GM23248 (cell line): Measurements from ENCODE around the gene SOX11. TPM values are rescaled to one million over a fixed set of nuclear protein-coding genes. Genes with fewer than 3 reads are reported as not detected.

Experiments
- DNase-seq: peaks from one replicate; pipeline ENCODE4 v3.0.0-alpha.2; 2015
- H2AFZ ChIP-seq: fragments of 200-600 bp; sonication (generic); 2 replicates; pipeline ENCODE4 v1.6.1; 2016; ENCODE audit warnings: antibody characterized with exemption
- H3F3A ChIP-seq: fragments of 200-600 bp; sonication (generic); 2 replicates; pipeline ENCODE4 v1.6.1; 2016; ENCODE audit warnings: mild to moderate bottlenecking, antibody characterized with exemption, mixed run types; ENCODE audit not compliant: insufficient read depth
- H3K27ac ChIP-seq: fragments of 200-600 bp; sonication (generic); 2 replicates; pipeline ENCODE4 v1.5.1; 2016; ENCODE audit warnings: mild to moderate bottlenecking
- H3K27me3 ChIP-seq: fragments of 200-600 bp; sonication (generic); replicated peaks from 2 replicates; pipeline ENCODE4 v1.6.1; 2016; ENCODE audit warnings: mild to moderate bottlenecking; ENCODE audit not compliant: insufficient read depth
- H3K36me3 ChIP-seq: fragments of 200-600 bp; sonication (generic); 2 replicates; pipeline ENCODE4 v1.6.1; 2016; ENCODE audit warnings: low read depth, mild to moderate bottlenecking
- H3K4me1 ChIP-seq: fragments of 200-600 bp; sonication (generic); 2 replicates; pipeline ENCODE4 v1.6.1; 2016; ENCODE audit warnings: mild to moderate bottlenecking; ENCODE audit not compliant: insufficient read depth
- H3K4me2 ChIP-seq: fragments of 200-600 bp; sonication (generic); one replicate; pipeline ENCODE4 v1.6.1; 2016; ENCODE audit warnings: mild to moderate bottlenecking; ENCODE audit not compliant: unreplicated experiment
- H3K4me3 ChIP-seq: fragments of 200-600 bp; sonication (generic); 2 replicates; pipeline ENCODE4 v1.5.1; 2016; ENCODE audit warnings: mild to moderate bottlenecking
- H3K79me2 ChIP-seq: fragments of 200-600 bp; sonication (generic); 2 replicates; pipeline ENCODE4 v1.6.1; 2016; ENCODE audit warnings: mild to moderate bottlenecking; ENCODE audit not compliant: insufficient read depth
- H3K9ac ChIP-seq: fragments of 200-600 bp; sonication (generic); 2 replicates; pipeline ENCODE4 v1.6.1; 2016; ENCODE audit warnings: mild to moderate bottlenecking
- H3K9me2 ChIP-seq: fragments of 200-600 bp; sonication (generic); 2 replicates; pipeline ENCODE4 v1.6.1; 2016; ENCODE audit warnings: mixed run types, mild to moderate bottlenecking, moderate library complexity; ENCODE audit not compliant: insufficient read depth
- H3K9me3 ChIP-seq: fragments of 200-600 bp; sonication (generic); one replicate; pipeline ENCODE4 v1.6.1; 2017; ENCODE audit warnings: low read depth
- H4K20me1 ChIP-seq: fragments of 200-600 bp; sonication (generic); 2 replicates; pipeline ENCODE4 v1.6.0; 2016; ENCODE audit not compliant: insufficient read depth
- EZH2 ChIP-seq: fragments of 200-600 bp; sonication (generic); IDR thresholded peaks from 2 replicates; pipeline ENCODE4 v1.6.1; 2018; ENCODE audit warnings: antibody characterized with exemption, mild to moderate bottlenecking; ENCODE audit not compliant: insufficient read depth, poor library complexity, severe bottlenecking
- EZH2phosphoT487 ChIP-seq: fragments of 200-600 bp; sonication (generic); IDR thresholded peaks from 2 replicates; pipeline ENCODE4 v1.6.1; 2018; ENCODE audit warnings: antibody characterized with exemption, moderate library complexity, mild to moderate bottlenecking, low read depth; ENCODE audit not compliant: insufficient read depth
- WGBS, 2 experiments: methylation state at CpG; one replicate each; pipeline ENCODE4 v1.1.6; 2015 to 2017; ENCODE audit warnings: low lambda C conversion rate in 2 of 2, low coverage in 1 of 2; ENCODE audit errors: missing lambda C conversion rate in 2 of 2; 5-methylcytosine and 5-hydroxymethylcytosine counted together
- in situ Hi-C: fragments of 300-500 bp; cut with MboI; formaldehyde crosslinking; loops from 2 replicates; pipeline ENCODE4 v1.15.0; 2020
- polyA plus RNA-seq: library from polyadenylated mRNA; unstranded; fragments of >200 nt; fragmentation: Nextera tagmentation; extraction: Ambion mirVana; gene quantifications from 2 replicates; pipeline ENCODE4 v1.2.1, GENCODE V29; 2016
- total RNA-seq: library from RNA; depleted of rRNA; stranded (reverse); fragments of >200 nt; shearing (Covaris generic); gene quantifications from 2 replicates; pipeline ENCODE4 v1.2.3, GENCODE V29; 2014

Gene SOX11
- total and polyA plus RNA-seq, 2 experiments from 2014 or later, result under 0.01 to 0.08 TPM

DNA sequence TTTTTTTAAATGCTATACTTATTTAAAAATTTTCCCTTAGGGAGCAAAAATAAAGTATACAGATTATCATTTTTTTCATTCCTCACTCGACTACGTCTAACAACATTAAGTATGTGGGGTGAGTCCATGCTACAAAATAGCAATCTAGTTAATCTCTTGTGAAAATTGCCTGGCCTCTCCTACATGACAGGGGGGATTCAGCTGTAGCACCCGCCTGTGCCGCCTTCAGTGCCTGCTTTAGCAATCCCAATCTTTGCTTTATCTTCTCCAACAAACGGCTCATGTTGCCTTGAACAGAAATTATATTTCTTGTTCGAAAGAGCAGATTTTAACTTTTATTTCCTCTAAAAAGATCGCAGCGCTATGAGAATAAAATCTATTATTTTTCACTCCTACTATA lies 2.4 kb upstream of the SOX11 start:
- Histone ChIP-seq H3K4me2 (no peak overlapping the region), H3K27ac (no peak overlapping the region), H3K27me3 (peaks cover 30% of the 10 kb centered on the region), H3K9me2 (no peaks in the 10 kb centered on the region), H3K79me2 (no peaks in the 10 kb centered on the region), H3K4me1 (no peaks in the 10 kb centered on the region), H3K36me3 (no peaks in the 10 kb centered on the region), H2AFZ (no peak overlapping the region), H3K9me3 (no peaks in the 10 kb centered on the region), H3K9ac (no peak overlapping the region), H3K4me3 (no peak overlapping the region), H4K20me1 (no peaks in the 10 kb centered on the region), H3F3A (no peaks in the 10 kb centered on the region)
- TF ChIP-seq EZH2phosphoT487 (no peak), EZH2 (no peak)
- 83 to 90% methylated on average over 8 of the region's 8 CpGs for WGBS, 2 experiments
- DNase-seq, result no peak
- in situ Hi-C loops, result no loop called here

DNA sequence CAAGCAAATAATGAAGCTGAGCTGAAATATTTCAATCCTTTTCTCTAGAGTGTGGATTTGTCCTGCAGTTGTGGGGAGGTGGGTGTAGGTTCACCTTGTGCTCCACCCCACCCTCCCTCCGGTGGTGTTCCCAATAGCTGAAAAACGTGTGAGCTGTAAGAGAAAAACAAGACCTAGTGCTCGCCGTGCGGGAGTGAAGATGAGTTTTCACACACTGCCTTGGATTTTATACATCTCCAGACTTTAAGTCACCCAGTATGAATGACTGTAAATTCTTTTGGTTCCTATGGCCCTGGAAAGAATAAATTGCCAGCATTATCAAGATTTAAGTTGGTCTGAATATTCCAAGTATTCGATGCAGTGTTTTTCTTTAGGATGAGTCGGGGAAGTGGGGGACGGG lies 1.9 kb upstream of the SOX11 start:
- WGBS, 2 experiments, result 63 to 64% methylated on average over 8 of the region's 8 CpGs
- H3K9me2 ChIP-seq, result no peaks in the 10 kb centered on the region
- no peaks in the 10 kb centered on the region for H3K79me2 ChIP-seq
- no peak for DNase-seq
- H3K9ac ChIP-seq, result no peak overlapping the region
- in situ Hi-C loops, result no loop called here
- H4K20me1 ChIP-seq, result no peaks in the 10 kb centered on the region
- no peak overlapping the region for H3K27ac ChIP-seq
- TF ChIP-seq EZH2phosphoT487, result no peak
- no peak for TF ChIP-seq EZH2
- H3K4me2 ChIP-seq, result no peak overlapping the region
- no peaks in the 10 kb centered on the region for H3F3A ChIP-seq
- peaks cover 35% of the 10 kb centered on the region for H3K27me3 ChIP-seq
- H3K4me1 ChIP-seq, result no peaks in the 10 kb centered on the region
- H3K36me3 ChIP-seq, result no peaks in the 10 kb centered on the region
- H2AFZ ChIP-seq, result no peak overlapping the region
- no peaks in the 10 kb centered on the region for H3K9me3 ChIP-seq
- H3K4me3 ChIP-seq, result no peak overlapping the region

DNA sequence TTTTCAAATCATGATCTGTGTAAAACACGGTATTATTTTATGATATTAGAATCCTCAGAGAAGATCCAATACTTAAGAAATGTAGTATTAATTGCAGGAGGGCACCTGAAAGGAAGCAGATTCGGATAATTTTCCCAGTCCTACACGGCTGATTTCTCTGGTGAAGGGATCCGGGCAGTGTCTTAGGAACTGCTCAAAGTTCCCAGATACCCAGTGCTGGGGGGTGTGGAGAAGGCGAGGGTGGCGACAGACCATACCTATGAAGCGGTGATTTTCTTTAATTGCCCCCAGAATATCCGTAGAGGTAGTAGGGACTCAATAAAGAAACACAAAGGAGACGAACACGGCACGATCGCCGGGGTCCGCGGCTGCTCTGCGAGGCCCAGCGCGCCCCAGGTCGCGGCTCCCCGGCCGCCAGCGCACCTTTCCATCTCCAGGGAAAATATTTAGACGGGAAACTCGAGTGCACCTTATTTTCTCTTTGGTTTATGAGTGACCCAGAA lies 1.4 kb upstream of the SOX11 start:
- H3K27ac ChIP-seq, result no peak overlapping the region
- 13 to 16% methylated on average over 25 of the region's 25 CpGs for WGBS, 2 experiments

GRCh38 chr2:5691221-5691984 lies 781 bp upstream of the SOX11 start:
- 3% methylated on average over 32 to 74 of the region's 83 CpGs for WGBS, 2 experiments
- Histone ChIP-seq H3K4me1 (no peaks in the 10 kb centered on the region), H3K36me3 (no peaks in the 10 kb centered on the region), H4K20me1 (no peaks in the 10 kb centered on the region), H3K27ac (no peak overlapping the region), H3K9ac (no peak overlapping the region), H3K4me3 (no peak overlapping the region), H3K9me3 (no peaks in the 10 kb centered on the region), H3K4me2 (no peak overlapping the region), H3F3A (no peaks in the 10 kb centered on the region), H3K79me2 (no peaks in the 10 kb centered on the region), H3K27me3 (peaks cover 44% of the 10 kb centered on the region), H3K9me2 (no peaks in the 10 kb centered on the region), H2AFZ (peak overlapping the region; percentile 63; the same call in 1 of the 2 replicates)
- no peak for TF ChIP-seq EZH2phosphoT487
- TF ChIP-seq EZH2, result no peak
- DNase-seq, result peak; percentile 10
- in situ Hi-C loops, result no loop called here

More for the DNA sequence above, 1.4 kb upstream of the SOX11 start:
- H3K9ac ChIP-seq, result no peak overlapping the region
- in situ Hi-C loops, result no loop called here
- no peak for DNase-seq
- no peaks in the 10 kb centered on the region for H3K9me3 ChIP-seq
- no peaks in the 10 kb centered on the region for H3K4me1 ChIP-seq
- no peak overlapping the region for H2AFZ ChIP-seq
- H3K79me2 ChIP-seq, result no peaks in the 10 kb centered on the region
- H3K9me2 ChIP-seq, result no peaks in the 10 kb centered on the region
- H3K36me3 ChIP-seq, result no peaks in the 10 kb centered on the region
- no peak for TF ChIP-seq EZH2phosphoT487
- TF ChIP-seq EZH2, result no peak
- H4K20me1 ChIP-seq, result no peaks in the 10 kb centered on the region
- H3K4me3 ChIP-seq, result no peak overlapping the region
- no peak overlapping the region for H3K4me2 ChIP-seq
- peaks cover 40% of the 10 kb centered on the region for H3K27me3 ChIP-seq
- H3F3A ChIP-seq, result no peaks in the 10 kb centered on the region
